HFF-Myc (cell line): ENCODE data around the gene PLCB1.
A peak's percentile ranks its signal among the peaks of the same experiment; 100 is the strongest.

ENCODE experiments used
- DNase-seq: peaks from one replicate; pipeline ENCODE4 v3.0.0-alpha.2; 2011; ENCODE audit warnings: low read depth; ENCODE audit errors: extremely low read depth
- H3K4me3 ChIP-seq: replicated peaks from 2 replicates; pipeline ENCODE4 v1.5.1; 2011; ENCODE audit warnings: low read depth, mild to moderate bottlenecking, control low read depth, low read length
- TF ChIP-seq, protein P1 (sequence below): IDR thresholded peaks from 2 replicates; pipeline ENCODE4 v1.5.1; 2012; ENCODE audit warnings: mild to moderate bottlenecking, low read depth, low read length, control low read depth; ENCODE audit errors: missing control alignments

The PLCB1 gene

DNA sequence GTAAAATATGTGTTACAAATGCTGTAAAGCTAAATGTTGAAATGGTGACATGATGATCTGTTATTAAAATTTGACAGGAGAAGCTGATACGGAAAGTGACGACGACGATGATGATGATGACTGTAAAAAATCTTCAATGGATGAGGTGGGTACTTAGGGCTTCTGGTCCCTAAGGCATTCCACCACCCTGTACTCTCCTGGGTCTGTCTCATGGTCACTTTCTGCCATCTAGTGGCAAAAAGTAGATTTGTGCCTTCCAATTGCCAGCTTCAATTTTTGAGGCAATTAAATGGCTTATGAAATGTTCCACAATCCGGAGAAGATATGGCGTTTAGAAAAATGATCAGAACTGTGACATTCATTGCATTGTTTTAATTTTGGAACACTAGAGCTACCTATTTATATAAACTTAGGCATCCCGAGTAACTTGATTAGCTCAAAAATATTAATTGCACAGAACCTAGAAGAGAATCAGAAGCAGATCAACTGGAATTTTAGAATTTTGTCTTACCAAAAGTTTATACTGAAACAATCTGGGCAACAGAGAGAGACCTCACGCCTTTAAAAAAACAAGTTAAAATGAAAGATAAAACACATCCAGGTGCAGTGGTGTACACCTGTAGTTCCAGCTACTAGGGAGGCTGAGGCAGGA lies 590.3 kb downstream of the PLCB1 start:
- no peak overlapping the region for H3K4me3 ChIP-seq
- TF ChIP-seq, protein P1, sequence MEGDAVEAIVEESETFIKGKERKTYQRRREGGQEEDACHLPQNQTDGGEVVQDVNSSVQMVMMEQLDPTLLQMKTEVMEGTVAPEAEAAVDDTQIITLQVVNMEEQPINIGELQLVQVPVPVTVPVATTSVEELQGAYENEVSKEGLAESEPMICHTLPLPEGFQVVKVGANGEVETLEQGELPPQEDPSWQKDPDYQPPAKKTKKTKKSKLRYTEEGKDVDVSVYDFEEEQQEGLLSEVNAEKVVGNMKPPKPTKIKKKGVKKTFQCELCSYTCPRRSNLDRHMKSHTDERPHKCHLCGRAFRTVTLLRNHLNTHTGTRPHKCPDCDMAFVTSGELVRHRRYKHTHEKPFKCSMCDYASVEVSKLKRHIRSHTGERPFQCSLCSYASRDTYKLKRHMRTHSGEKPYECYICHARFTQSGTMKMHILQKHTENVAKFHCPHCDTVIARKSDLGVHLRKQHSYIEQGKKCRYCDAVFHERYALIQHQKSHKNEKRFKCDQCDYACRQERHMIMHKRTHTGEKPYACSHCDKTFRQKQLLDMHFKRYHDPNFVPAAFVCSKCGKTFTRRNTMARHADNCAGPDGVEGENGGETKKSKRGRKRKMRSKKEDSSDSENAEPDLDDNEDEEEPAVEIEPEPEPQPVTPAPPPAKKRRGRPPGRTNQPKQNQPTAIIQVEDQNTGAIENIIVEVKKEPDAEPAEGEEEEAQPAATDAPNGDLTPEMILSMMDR = peak; percentile 69
- peak; percentile 64 for DNase-seq

GRCh38 chr20:8723296-8723695 lies 591.2 kb downstream of the PLCB1 start:
- H3K4me3 ChIP-seq = no peak overlapping the region
- TF ChIP-seq, protein P1 = no peak
- no peak for DNase-seq

GRCh38 chr20:8724884-8725283 lies 592.8 kb downstream of the PLCB1 start:
- H3K4me3 ChIP-seq = no peak overlapping the region
- TF ChIP-seq, protein P1 = no peak
- DNase-seq = no peak

GRCh38 chr20:8726460-8726859 lies 594.4 kb downstream of the PLCB1 start:
- H3K4me3 ChIP-seq = no peak overlapping the region
- TF ChIP-seq, protein P1 = no peak
- DNase-seq = no peak

DNA sequence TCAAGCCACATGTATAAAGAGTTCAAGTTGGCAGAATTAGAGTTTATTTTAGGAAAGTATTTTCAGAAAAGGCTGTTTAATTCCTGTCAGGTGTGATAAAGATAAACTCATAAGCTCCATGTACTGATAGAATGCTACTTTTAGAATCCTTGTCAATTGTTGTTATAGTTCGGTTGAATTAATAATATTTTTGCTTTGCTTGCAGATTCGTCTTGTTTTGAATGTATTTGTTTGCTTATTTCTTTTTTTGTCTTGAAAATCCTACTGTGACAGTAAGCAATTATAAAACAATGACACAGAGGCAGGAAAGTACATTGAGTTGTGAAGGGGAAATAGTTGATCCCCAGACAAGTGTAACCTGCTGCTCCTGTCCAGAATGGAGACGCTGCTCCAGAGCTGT lies 602.9 kb downstream of the PLCB1 start:
- DNase-seq = no peak
- no peak overlapping the region for H3K4me3 ChIP-seq
- TF ChIP-seq, protein P1 = no peak

DNA sequence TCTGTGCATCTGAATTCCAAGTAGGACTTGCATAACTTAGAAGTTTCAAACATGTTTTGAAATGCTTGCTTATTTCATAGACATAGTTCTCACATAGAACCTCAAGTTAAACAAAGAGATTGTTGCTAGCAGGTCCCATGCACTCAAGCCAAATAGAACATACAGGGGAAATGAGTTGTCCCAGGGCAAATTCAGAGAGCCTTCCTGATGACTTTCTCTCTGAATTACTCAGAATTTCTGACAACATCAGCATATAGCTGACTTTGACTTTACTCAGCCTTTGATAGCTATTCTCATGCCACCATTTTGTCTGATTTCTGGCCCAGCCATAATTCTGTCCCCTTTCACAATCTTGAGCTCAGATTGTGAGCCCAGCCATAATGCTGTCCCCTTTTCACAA lies 603.6 kb downstream of the PLCB1 start:
- TF ChIP-seq, protein P1 = no peak
- no peak overlapping the region for H3K4me3 ChIP-seq
- no peak for DNase-seq

DNA sequence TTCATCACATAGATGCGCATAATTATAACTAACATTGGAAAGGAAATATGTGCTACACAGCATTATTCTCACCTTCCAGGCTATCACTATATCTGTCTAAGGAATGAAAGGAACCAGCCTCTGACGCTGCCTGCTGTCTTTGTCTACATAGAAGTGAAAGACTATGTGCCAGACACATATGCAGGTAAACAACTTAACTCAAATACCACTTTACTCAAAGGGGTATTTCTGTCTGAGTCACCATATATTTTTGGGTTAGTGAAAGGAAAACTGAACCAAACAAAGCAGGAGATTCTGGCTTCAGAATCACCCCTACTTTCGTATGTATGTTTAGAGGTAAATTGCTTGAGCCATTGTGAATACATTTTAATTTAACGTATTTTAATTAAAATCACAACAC lies 608.2 kb downstream of the PLCB1 start:
- no peak for DNase-seq
- TF ChIP-seq, protein P1 = no peak
- H3K4me3 ChIP-seq = no peak overlapping the region
